RWPE1 (cell line): Measurements from ENCODE around the gene PXMP4.

Experiments
- CTCF ChIA-PET: fragments of 350-600 bp; sonication (Branson Sonifier 250); formaldehyde crosslinking; extraction: SDS; loops from one replicate; lab custom pipeline; 2021; lab: Yijun Ruan, JAX
- POLR2A ChIA-PET: fragments of 400-600 bp; formaldehyde crosslinking; extraction: SDS; loops from one replicate; lab custom pipeline; 2020; ENCODE audit warnings: antibody characterized with exemption; ENCODE audit not compliant: low non-redundant PET; lab: Yijun Ruan, JAX
- DNase-seq: peaks from one replicate; pipeline ENCODE4 v3.0.0; 2012; ENCODE audit warnings: low spot score
- H3K27ac ChIP-seq: fragments of 450-650 bp; 2 replicates; pipeline ENCODE4 v1.5.1; 2017
- CTCF ChIP-seq: fragments of 450-650 bp; conservative IDR thresholded peaks from 2 replicates; pipeline ENCODE4 v1.5.1; 2017; ENCODE audit warnings: low read depth, mild to moderate bottlenecking

The PXMP4 gene

GRCh38 chr20:33686984-33687366, 33.1 kb downstream of the PXMP4 start:
- peak overlapping the region; percentile 90 for H3K27ac ChIP-seq
- POLR2A ChIA-PET, result no interaction called here
- DNase-seq, result no peak
- CTCF ChIA-PET, result interaction anchor here (0.5 to 0.7 kb wide), 2 partner anchors 33 to 180 kb away, joined by 3 read pairs; no protein-coding TSS in a partner anchor
- TF ChIP-seq CTCF, result no peak

- DNase-seq, result peak; percentile 99
- H3K27ac ChIP-seq, result peak within 1 kb of the TSS; percentile 90
- CTCF ChIA-PET, result interaction anchor here (0.5 to 1.0 kb wide), 4 partner anchors 19 to 179 kb away, joined by 3 to 7 read pairs (median 4); partner anchors contain the start of gene ACTL10
- POLR2A ChIA-PET, result interaction anchor here (0.6 kb wide), 1 partner anchor 19 kb away, joined by 3 read pairs; no protein-coding TSS in a partner anchor
- TF ChIP-seq CTCF, result no peak; the same call in 1 of the 2 replicates
These were observed 33.8 kb downstream of the PXMP4 start, which contains the start of gene E2F1 for GRCh38 chr20:33686100-33686983. TSS of gene E2F1 (minus strand) at chr20:33686385. CDS start at chr20:33686264, 121 bp downstream.

GRCh38 chr20:33685328-33686099, 34.6 kb downstream of the PXMP4 start:
- CTCF ChIA-PET, result interaction anchor here (0.7 to 2.2 kb wide), 5 partner anchors 8 to 47 kb away, joined by 3 to 14 read pairs (median 5); partner anchors contain the start of gene ACTL10
- TF ChIP-seq CTCF, result no peak
- POLR2A ChIA-PET, result interaction anchor here (0.6 to 1.1 kb wide), 2 partner anchors 18 to 47 kb away, joined by 3 read pairs; partner anchors contain the start of gene ZNF341
- DNase-seq, result peak; percentile 80
- peak overlapping the region; percentile 90 for H3K27ac ChIP-seq

GRCh38 chr20:33684533-33685327, 35.4 kb downstream of the PXMP4 start:
- CTCF ChIA-PET, result interaction anchor here (0.7 to 2.2 kb wide), 6 partner anchors 9 to 48 kb away, joined by 3 to 14 read pairs (median 4); partner anchors contain the start of gene ACTL10
- POLR2A ChIA-PET, result interaction anchor here (1.1 kb wide), 1 partner anchor 48 kb away, joined by 3 read pairs; the partner anchor contains the start of gene ZNF341
- no peak for DNase-seq

GRCh38 chr20:33681728-33682353, 38.3 kb downstream of the PXMP4 start:
- POLR2A ChIA-PET, result no interaction called here
- CTCF ChIA-PET, result interaction anchor here (0.6 to 1.2 kb wide), 2 partner anchors 14 to 1832 kb away, joined by 3 to 4 read pairs; no protein-coding TSS in a partner anchor
- DNase-seq, result no peak
- TF ChIP-seq CTCF, result no peak
- H3K27ac ChIP-seq, result peak overlapping the region; percentile 41

More at GRCh38 chr20:33684533-33685327, 35.4 kb downstream of the PXMP4 start:
- no peak for TF ChIP-seq CTCF
- H3K27ac ChIP-seq, result peak overlapping the region; percentile 90
